ENCODE data around the gene KLRG1. TPM values are rescaled to one million over a fixed set of nuclear protein-coding genes. Genes with fewer than 3 reads are reported as not detected.

Gene KLRG1
- total RNA-seq (2022; extraction: Qiagen RNA extraction) = 1.1 to 1.8 TPM (median 1.6 TPM) in 5 replicates

GRCh38 chr12:8989413-8989812, at the start of gene KLRG1:
Gene KLRG1 (plus strand): TSS chr12:8989546. CDS start chr12:8989636, 90 bp downstream.

DNA sequence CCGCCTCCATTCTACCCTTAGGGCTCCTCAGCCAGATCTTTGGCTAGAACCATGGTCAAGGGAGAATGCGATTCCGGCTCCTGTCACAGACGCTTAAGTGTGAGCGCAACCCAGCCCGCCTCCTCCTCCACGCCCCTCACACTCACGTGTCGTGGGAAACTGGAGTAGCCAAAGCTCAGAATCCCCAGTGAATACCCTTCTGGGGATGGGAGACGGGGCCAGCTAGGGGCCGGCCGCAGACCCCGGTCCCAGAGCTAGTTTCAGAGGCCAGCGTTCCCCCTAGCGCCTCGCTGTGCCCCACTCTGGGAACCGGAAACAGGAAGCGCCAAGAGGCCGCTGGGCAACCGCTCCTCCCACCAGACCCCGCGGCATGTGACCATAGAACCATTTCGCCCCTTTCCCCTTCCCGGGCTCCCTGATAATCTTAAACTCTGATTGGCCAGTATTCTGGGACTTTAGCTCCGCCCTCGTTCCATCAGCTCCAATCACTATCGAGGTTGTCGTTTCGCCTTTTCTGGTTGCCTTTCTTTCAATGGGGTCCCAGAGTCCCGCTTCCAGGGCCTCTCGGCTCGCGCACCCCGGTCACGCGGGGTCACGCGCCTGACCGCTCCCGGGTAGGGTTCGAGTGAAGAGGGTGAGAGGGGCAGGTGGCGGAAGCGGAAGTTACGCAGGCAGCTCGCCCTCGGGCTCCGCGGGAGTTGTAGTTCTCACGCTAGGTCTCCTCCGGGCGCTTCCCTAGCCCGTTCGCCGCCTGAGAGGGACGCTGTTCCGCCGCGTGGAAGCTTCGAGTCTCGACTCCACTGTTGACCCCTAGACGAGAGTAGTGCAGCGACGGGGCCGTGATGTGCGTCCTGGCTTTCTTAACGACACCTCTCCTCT, 39.8 kb upstream of the KLRG1 start, which contains the start of gene M6PR:
Gene M6PR, minus strand, starts transcription at position 304 of the 879 bp plus-strand sequence. CDS start 3,241 bp downstream, outside the sequence.

Other genes with a start within 250 kb of the KLRG1 start
- not detected in 5 replicates for gene A2ML1, start 166.9 kb upstream of the KLRG1 start, total RNA-seq (2022; extraction: Qiagen RNA extraction)
- 7.2 to 11.6 TPM (median 9.1 TPM) in 5 replicates for gene PHC1, start 75.0 kb upstream of the KLRG1 start, total RNA-seq (2022; extraction: Qiagen RNA extraction)
- gene M6PR, start 39.9 kb upstream of the KLRG1 start, total RNA-seq (2022; extraction: Qiagen RNA extraction) = 133 to 166 TPM (median 147 TPM) in 5 replicates
- gene A2M, start 126.4 kb downstream of the KLRG1 start, total RNA-seq (2022; extraction: Qiagen RNA extraction) = 0.14 to 0.24 TPM (median 0.14 TPM) in 4 of 5 replicates, not detected in the other
- gene PZP, start 218.8 kb downstream of the KLRG1 start, total RNA-seq (2022; extraction: Qiagen RNA extraction) = not detected in 5 replicates

All from A549 treated with AZD2906 at 1 μM for 4 hours (cell line).